Measurements from ENCODE around the gene CFAP69.

Gene CFAP69

GRCh38 chr7:90272242-90272641 is 27.3 kb downstream of the CFAP69 start:
- H3K27ac ChIP-seq = no peak overlapping the region
- TF ChIP-seq CTCF (conservative IDR thresholded peaks at IDR 0.05) = no peak

DNA sequence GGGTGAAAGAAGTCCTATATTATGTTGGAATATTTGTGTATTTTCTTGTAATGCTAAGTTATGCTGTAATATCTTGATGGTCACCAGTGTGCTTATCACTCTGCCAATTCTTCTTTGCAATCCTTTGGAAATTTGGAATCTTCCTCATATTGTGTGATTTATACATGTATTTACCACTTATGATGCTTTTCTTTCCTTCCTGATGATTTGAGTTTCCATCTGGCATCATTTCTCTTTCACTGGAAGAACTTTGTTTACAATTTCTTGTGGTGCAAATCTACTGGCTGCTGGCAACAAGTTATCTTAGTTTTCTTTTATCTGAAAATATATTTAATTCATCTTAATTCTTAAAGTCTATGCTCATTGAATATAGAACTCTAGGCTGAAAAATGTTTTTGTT is 29.2 kb downstream of the CFAP69 start:
- TF ChIP-seq CTCF (conservative IDR thresholded peaks at IDR 0.05) = no peak

GRCh38 chr7:90276033-90276728 is 31.2 kb downstream of the CFAP69 start:
- H3K27ac ChIP-seq = peak overlapping the region; percentile 45
- no peak for TF ChIP-seq CTCF (conservative IDR thresholded peaks at IDR 0.05)

More for the DNA sequence above, 29.2 kb downstream of the CFAP69 start:
- H3K27ac ChIP-seq = no peak overlapping the region

DNA sequence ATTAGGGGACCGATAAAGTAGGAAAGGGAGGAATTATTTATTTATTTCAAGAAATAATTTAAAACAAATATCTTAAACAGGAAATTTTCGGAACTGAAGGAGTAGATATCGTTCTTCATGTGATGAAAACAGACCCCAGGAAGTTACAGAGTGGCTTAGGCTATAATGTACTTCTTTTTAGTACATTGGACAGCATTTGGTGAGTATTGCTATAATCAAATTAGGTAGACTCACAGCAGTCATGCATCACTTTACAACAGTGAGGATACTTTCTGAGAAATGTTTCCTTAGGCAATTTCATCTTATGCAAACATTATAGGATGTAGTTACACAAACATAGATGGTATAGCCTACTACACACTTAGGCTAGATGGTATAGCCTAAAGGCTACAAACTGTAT is 43.2 kb downstream of the CFAP69 start:
- TF ChIP-seq CTCF (conservative IDR thresholded peaks at IDR 0.05) = no peak

DNA sequence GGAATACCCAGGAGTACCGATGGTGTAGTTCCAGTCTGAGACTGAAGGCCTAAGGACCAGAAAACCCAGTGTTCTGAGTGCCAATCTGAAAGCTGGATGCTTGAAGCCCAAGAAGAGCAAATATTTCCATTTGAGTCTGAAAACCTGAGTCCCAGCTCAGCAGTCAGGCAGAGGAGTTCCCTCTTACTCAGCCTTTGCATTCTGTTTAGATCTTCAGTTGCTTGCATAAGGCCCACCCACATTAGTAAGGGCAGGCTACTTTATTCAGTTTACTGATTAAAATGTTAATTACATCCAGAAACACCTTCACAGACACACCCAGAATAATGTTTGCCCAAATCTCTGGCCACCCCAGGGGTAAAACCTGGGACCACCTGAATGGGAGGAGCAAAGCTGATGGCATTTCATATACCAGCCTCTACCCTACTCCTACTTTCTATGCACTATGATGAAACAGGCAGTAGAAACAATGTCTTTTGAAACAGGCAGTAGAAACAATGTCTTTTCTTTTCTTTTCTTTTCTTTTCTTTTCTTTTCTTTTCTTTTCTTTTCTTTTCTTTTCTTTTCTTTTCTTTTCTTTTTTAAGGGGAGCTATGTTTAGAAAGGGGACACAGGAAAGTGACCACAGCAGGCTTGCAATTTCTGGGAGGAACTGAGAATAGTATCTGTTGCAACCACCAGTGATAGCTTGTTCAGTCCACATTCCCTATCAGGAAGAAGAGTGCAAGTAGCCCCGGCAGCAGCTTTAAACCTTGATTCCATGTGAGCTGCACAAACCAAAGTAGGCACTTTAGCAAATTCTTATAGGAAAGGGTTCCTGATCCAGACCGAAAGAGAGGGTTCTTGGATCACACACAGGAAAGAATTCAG is 45.5 kb downstream of the CFAP69 start:
- no peak for TF ChIP-seq CTCF (conservative IDR thresholded peaks at IDR 0.05)

More for the DNA sequence above, 43.2 kb downstream of the CFAP69 start:
- H3K27ac ChIP-seq = no peak overlapping the region

DNA sequence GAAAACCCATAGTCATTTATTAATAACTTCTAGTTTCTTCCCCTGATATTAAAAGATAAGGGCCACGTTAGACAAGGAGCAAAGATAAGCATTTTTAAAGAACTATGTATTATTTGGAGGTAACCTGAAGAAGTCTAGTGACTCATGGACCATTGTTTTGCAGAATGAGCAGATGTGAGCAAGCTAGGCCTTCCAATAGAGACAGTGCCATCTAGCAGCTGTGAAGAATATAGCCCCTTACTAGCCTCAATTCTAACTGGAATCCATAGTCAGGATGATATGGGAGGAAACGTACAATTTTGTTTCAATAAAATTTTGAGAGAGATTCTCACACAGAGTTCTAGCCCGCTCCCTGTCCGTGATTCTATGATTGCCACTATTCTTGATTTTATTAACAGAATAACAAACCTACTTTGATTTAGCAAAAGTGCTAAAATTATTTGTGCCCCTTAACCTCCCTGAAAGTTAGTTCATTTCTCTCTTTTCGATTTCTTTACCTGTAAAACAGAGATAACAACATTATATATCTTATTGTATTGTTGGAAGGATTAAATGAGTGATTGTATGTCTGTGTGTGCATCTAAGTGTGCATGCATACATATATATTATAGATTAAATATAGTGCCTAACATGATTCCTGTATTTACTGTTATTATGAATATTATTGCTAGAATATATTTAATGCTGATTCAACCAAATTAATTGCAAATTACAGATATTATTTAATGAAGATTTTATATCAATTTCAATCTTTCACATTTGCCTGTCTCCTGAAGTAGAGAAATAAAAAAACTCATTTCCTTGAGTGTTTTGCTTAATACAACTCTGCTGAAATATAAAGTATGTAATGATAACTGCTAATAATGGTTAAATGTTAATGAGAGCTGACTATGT is 53.4 kb downstream of the CFAP69 start:
- H3K27ac ChIP-seq = no peak overlapping the region
- TF ChIP-seq CTCF (conservative IDR thresholded peaks at IDR 0.05) = peak; percentile 86

More for the DNA sequence above, 45.5 kb downstream of the CFAP69 start:
- H3K27ac ChIP-seq = no peak overlapping the region

All from VCaP (cell line).